K562 (cell line): Measurements from ENCODE around the gene RNF135. TPM values are rescaled to one million over a fixed set of nuclear protein-coding genes. Genes with fewer than 3 reads are reported as not detected.
A peak's percentile ranks its signal among the peaks of the same experiment; 100 is the strongest.

Experiments
- ARID1B ChIP-seq: fragments of 450-650 bp; IDR thresholded peaks from 2 replicates; pipeline ENCODE4 v1.6.1; 2016; ENCODE audit warnings: antibody characterized with exemption, mild to moderate bottlenecking, inconsistent platforms
- CBFA2T3 ChIP-seq: fragments of 450-650 bp; IDR thresholded peaks from 2 replicates; pipeline ENCODE4 v1.6.1; 2017
- CEBPB ChIP-seq: fragments of 450-650 bp; IDR thresholded peaks from 2 replicates; pipeline ENCODE4 v1.6.1; 2016; ENCODE audit warnings: missing genetic modification characterization, missing compliant biosample characterization
- DPF2 ChIP-seq: fragments of 450-650 bp; IDR thresholded peaks from 2 replicates; pipeline ENCODE4 v1.6.1; 2016
- FIP1L1 ChIP-seq: fragments of 200-400 bp; formaldehyde crosslinking; IDR thresholded peaks from 2 replicates; pipeline ENCODE4 v1.6.1; 2018; ENCODE audit warnings: mild to moderate bottlenecking, low read depth, low read length; ENCODE audit not compliant: poor library complexity, severe bottlenecking
- MTA1 ChIP-seq: fragments of 450-650 bp; IDR thresholded peaks from 2 replicates; pipeline ENCODE4 v1.6.1; 2017; ENCODE audit warnings: borderline replicate concordance
- RBM25 ChIP-seq: fragments of 200-400 bp; formaldehyde crosslinking; IDR thresholded peaks from 2 replicates; pipeline ENCODE4 v1.6.1; 2018; ENCODE audit warnings: low read length, low read depth, moderate library complexity; ENCODE audit not compliant: severe bottlenecking
- RHOXF2B ChIP-seq: fragments of 250-450 bp; sonication (Bioruptor Pico); conservative IDR thresholded peaks from 2 replicates; pipeline ENCODE4 v1.5.1; 2021
- SNAPC5 ChIP-seq: fragments of 250-450 bp; sonication (Bioruptor Pico); IDR thresholded peaks from 2 replicates; pipeline ENCODE4 v1.8.0; 2021; ENCODE audit warnings: moderate library complexity, mild to moderate bottlenecking, inconsistent platforms
- SPI1 ChIP-seq: IDR thresholded peaks from 2 replicates; pipeline ENCODE4 v1.6.1; 2011; ENCODE audit warnings: low read depth, low read length, control low read depth, borderline replicate concordance
- SRSF1 ChIP-seq: fragments of 200-400 bp; formaldehyde crosslinking; IDR thresholded peaks from 2 replicates; pipeline ENCODE4 v1.6.1; 2017; ENCODE audit warnings: mild to moderate bottlenecking, low read depth, low read length, moderate library complexity
- SUPT5H ChIP-seq: fragments of 450-650 bp; IDR thresholded peaks from 2 replicates; pipeline ENCODE4 v1.6.1; 2016
- TEAD1 ChIP-seq, 2 experiments: fragments of 450-650 bp in 1 of 2; sonication (generic) in 1 of 2; formaldehyde crosslinking; IDR thresholded peaks; 2 replicates each; pipeline versions ENCODE4 v1.4.0 to v1.8.0; 2020 to 2022; ENCODE audit warnings: mild to moderate bottlenecking in 2 of 2, missing genetic modification reagents in 1 of 2
- ZNF444 ChIP-seq: fragments of 250-450 bp; sonication (Bioruptor Pico); IDR thresholded peaks from 2 replicates; pipeline ENCODE4 v1.4.0; 2020; ENCODE audit warnings: mild to moderate bottlenecking, moderate library complexity
- ZNF551 ChIP-seq: fragments of 250-450 bp; sonication (Bioruptor Pico); IDR thresholded peaks from 2 replicates; pipeline ENCODE4 v1.5.0; 2021; ENCODE audit warnings: mild to moderate bottlenecking, moderate library complexity
- polyA plus RNA-seq, 8 experiments: library from polyadenylated mRNA; depleted of rRNA in 4 of 8; stranded (reverse) in 5 of 8; unstranded in 3 of 8; fragments of >200 nt; fragmentation: Nextera tagmentation in 2 of 8; fragmentation: Illumina TruSeq in 1 of 8; extraction: Ambion mirVana in 2 of 8; extraction: Trizol in 1 of 8; gene quantifications; 2 replicates each; pipeline versions ENCODE4 v1.2.1 to v1.2.3, GENCODE V29; 2011 to 2014; ENCODE audit warnings: inconsistent platforms in 1 of 8, missing spikeins in 1 of 8
- total RNA-seq, 7 experiments: library from RNA; depleted of rRNA in 6 of 7; stranded (reverse); fragments of >200 nt in 6 of 7; fragmentation: Illumina TruSeq in 2 of 7; extraction: Trizol in 2 of 7; gene quantifications; 2 replicates each; pipeline versions ENCODE4 v1.2.1 to v1.2.3, GENCODE V29; 2011 to 2021; ENCODE audit warnings: low replicate concordance in 1 of 7
- TF ChIP-seq, protein P1 (sequence below): fragments of 450-650 bp; IDR thresholded peaks from 2 replicates; pipeline ENCODE4 v1.6.1; 2016; ENCODE audit warnings: mild to moderate bottlenecking, moderate library complexity

RNF135 gene
- total and polyA plus RNA-seq, 9 of the 15 experiments (the other 6 are each of a cell fraction or from before 2014, with no cell fraction given), result 0.08 TPM; not detected in 8

DNA sequence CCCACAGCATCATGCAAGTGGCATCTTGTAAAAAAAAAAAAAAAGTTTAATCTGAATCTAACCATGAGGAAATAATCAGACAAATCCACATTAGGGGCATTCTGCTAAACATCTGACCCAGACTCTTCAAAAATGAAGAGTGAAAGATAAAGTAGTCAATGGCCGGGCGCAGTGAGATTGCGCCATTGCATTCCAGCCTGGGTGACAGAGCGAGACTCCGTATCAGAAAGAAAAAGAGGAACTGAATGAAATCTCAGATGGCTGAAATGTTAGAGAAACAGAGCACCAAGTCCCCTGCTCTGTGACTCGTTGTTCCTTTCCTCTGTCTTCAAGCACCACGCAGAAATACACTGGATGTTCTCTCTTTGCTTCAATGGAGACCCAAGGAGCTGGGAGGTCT lies 12.7 kb upstream of the RNF135 start (continued):
- TF ChIP-seq ZNF444 (CRISPR knock-in tag), result no peak
- peak; percentile 97 for TF ChIP-seq CEBPB (tag)
- no peak for TF ChIP-seq RBM25
- TF ChIP-seq SNAPC5 (CRISPR knock-in tag), result no peak
- TF ChIP-seq FIP1L1, result no peak
- peak; percentile 28; the same call in 1 of the 2 replicates for TF ChIP-seq MTA1
- 0 out of 2 replicates have a peak, but pooled peaks have one; percentile 23 for TF ChIP-seq ARID1B
- TF ChIP-seq TEAD1 (CRISPR knock-in tag; IDR thresholded peaks at IDR 0.05), result peak; percentile 75 to 79
- no peak for TF ChIP-seq ZNF551 (CRISPR knock-in tag)
- TF ChIP-seq, protein P1, sequence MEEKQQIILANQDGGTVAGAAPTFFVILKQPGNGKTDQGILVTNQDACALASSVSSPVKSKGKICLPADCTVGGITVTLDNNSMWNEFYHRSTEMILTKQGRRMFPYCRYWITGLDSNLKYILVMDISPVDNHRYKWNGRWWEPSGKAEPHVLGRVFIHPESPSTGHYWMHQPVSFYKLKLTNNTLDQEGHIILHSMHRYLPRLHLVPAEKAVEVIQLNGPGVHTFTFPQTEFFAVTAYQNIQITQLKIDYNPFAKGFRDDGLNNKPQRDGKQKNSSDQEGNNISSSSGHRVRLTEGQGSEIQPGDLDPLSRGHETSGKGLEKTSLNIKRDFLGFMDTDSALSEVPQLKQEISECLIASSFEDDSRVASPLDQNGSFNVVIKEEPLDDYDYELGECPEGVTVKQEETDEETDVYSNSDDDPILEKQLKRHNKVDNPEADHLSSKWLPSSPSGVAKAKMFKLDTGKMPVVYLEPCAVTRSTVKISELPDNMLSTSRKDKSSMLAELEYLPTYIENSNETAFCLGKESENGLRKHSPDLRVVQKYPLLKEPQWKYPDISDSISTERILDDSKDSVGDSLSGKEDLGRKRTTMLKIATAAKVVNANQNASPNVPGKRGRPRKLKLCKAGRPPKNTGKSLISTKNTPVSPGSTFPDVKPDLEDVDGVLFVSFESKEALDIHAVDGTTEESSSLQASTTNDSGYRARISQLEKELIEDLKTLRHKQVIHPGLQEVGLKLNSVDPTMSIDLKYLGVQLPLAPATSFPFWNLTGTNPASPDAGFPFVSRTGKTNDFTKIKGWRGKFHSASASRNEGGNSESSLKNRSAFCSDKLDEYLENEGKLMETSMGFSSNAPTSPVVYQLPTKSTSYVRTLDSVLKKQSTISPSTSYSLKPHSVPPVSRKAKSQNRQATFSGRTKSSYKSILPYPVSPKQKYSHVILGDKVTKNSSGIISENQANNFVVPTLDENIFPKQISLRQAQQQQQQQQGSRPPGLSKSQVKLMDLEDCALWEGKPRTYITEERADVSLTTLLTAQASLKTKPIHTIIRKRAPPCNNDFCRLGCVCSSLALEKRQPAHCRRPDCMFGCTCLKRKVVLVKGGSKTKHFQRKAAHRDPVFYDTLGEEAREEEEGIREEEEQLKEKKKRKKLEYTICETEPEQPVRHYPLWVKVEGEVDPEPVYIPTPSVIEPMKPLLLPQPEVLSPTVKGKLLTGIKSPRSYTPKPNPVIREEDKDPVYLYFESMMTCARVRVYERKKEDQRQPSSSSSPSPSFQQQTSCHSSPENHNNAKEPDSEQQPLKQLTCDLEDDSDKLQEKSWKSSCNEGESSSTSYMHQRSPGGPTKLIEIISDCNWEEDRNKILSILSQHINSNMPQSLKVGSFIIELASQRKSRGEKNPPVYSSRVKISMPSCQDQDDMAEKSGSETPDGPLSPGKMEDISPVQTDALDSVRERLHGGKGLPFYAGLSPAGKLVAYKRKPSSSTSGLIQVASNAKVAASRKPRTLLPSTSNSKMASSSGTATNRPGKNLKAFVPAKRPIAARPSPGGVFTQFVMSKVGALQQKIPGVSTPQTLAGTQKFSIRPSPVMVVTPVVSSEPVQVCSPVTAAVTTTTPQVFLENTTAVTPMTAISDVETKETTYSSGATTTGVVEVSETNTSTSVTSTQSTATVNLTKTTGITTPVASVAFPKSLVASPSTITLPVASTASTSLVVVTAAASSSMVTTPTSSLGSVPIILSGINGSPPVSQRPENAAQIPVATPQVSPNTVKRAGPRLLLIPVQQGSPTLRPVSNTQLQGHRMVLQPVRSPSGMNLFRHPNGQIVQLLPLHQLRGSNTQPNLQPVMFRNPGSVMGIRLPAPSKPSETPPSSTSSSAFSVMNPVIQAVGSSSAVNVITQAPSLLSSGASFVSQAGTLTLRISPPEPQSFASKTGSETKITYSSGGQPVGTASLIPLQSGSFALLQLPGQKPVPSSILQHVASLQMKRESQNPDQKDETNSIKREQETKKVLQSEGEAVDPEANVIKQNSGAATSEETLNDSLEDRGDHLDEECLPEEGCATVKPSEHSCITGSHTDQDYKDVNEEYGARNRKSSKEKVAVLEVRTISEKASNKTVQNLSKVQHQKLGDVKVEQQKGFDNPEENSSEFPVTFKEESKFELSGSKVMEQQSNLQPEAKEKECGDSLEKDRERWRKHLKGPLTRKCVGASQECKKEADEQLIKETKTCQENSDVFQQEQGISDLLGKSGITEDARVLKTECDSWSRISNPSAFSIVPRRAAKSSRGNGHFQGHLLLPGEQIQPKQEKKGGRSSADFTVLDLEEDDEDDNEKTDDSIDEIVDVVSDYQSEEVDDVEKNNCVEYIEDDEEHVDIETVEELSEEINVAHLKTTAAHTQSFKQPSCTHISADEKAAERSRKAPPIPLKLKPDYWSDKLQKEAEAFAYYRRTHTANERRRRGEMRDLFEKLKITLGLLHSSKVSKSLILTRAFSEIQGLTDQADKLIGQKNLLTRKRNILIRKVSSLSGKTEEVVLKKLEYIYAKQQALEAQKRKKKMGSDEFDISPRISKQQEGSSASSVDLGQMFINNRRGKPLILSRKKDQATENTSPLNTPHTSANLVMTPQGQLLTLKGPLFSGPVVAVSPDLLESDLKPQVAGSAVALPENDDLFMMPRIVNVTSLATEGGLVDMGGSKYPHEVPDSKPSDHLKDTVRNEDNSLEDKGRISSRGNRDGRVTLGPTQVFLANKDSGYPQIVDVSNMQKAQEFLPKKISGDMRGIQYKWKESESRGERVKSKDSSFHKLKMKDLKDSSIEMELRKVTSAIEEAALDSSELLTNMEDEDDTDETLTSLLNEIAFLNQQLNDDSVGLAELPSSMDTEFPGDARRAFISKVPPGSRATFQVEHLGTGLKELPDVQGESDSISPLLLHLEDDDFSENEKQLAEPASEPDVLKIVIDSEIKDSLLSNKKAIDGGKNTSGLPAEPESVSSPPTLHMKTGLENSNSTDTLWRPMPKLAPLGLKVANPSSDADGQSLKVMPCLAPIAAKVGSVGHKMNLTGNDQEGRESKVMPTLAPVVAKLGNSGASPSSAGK, result no peak
- TF ChIP-seq CBFA2T3, result peak; percentile 31; the same call in 1 of the 2 replicates
- peak; percentile 21; the same call in 1 of the 2 replicates for TF ChIP-seq DPF2
- TF ChIP-seq SPI1, result peak; percentile 99
- no peak for TF ChIP-seq SRSF1
- TF ChIP-seq SUPT5H, result no peak
- TF ChIP-seq RHOXF2B, result no peak
